ENCODE measurements around the gene MDC1. TPM values are rescaled to one million over a fixed set of nuclear protein-coding genes. Genes with fewer than 3 reads are reported as not detected.
A peak's percentile ranks its signal among the peaks of the same experiment; 100 is the strongest.

Gene MDC1
- total RNA-seq, 4 donors from 2014 or later: 9.8 to 16.7 (median 13.1) TPM

DNA sequence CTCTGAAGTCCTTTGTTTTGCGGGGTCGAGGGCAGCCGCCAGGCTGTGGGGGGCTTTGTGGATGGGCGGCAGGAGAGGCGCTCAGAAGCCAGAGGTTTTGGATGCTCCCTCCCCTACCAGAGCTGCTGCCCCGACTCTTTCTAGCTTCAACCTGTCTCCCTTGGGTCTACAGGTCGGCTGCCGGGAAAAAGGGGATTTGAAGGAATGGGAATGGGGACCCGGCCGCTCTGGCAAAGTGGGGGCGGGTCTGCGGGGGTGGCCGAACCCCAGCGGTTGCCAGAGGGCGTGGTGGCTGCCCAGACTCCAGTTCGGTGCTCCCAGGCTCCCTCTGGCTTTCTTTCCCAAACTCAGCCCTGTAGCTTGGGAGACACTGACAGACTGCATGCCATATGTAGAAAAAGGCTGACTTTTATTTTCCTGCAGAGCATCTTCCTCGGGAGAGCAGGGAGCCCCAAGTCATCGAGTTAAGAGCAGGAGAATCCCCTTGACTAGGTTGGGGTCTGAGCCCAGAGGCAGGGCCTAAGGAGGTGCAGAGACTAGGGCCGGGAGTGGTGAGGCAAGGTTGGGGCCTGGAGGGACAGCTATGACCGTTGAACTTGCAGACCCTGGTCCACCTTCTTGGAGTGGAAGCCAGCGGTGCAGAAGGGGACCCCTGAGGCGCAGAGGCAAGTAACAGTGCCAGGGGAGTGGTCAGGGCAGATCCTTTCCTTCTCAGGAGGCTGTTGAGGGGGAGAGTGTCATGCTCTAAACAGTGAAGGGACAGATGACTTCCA lies 29.2 kb downstream of the MDC1 start:
- WGBS, 2 donors (ENCODE audit: low coverage in 1 of 2): 0% methylated on average over 6 of the region's 22 CpGs; no CpG with 5 or more reads in 1 of the 2 donors
- Histone ChIP-seq H3K4me1 (peaks cover 4 to 70% (median 42%) of the 10 kb centered on the region in 3 donors), H3K27ac (peak overlapping the region; percentile 92 to 100 (median 98)), H3K36me3 (no peaks in the 10 kb centered on the region), H3K27me3 (no peaks in the 10 kb centered on the region), H3K9me3 (no peaks in the 10 kb centered on the region), H3K4me3 (peak overlapping the region; percentile 91 to 92)
- no peak for ATAC-seq
- no peak for TF ChIP-seq POLR2A (IDR thresholded peaks at IDR 0.05)
- TF ChIP-seq, protein P1, sequence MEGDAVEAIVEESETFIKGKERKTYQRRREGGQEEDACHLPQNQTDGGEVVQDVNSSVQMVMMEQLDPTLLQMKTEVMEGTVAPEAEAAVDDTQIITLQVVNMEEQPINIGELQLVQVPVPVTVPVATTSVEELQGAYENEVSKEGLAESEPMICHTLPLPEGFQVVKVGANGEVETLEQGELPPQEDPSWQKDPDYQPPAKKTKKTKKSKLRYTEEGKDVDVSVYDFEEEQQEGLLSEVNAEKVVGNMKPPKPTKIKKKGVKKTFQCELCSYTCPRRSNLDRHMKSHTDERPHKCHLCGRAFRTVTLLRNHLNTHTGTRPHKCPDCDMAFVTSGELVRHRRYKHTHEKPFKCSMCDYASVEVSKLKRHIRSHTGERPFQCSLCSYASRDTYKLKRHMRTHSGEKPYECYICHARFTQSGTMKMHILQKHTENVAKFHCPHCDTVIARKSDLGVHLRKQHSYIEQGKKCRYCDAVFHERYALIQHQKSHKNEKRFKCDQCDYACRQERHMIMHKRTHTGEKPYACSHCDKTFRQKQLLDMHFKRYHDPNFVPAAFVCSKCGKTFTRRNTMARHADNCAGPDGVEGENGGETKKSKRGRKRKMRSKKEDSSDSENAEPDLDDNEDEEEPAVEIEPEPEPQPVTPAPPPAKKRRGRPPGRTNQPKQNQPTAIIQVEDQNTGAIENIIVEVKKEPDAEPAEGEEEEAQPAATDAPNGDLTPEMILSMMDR (IDR thresholded peaks at IDR 0.05): peak in 1 of 4 experiments; percentile 64

DNA sequence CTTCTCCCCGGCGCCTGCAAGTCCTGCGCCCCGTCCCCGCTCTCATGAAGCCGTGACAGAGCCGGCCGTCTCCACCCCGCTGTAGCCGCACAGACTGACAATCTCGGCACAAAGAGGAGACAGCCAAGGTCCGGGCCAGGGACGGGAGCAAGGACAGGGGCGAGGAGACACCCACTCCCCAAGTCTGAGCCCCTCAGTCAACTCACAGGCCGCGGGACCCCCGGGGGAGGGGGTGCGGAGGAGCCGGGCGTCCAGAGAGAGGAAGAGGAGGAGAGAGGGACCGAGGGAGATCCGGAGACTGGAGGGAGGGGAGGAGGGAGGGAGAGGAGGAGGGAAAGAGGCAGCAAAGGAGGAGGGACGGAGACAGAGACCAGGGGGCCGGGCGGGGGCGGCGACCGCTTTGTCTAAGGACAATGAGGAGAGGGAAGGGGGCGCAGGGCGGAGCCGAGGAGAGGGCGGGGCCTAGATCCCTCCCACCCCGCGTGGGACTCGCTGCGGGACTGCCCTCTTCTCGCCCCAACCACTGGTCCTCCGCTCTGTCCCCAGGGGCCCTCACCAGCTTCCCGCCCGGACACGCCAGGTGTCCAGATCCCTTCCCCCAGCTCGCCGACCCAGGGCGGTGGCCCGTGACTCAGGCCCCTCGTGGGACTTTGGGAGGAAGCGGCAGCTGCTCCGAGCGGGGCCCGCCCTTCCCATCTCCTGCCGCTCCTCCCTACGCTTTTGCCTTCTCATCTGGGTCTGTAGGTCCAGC lies 30.0 kb downstream of the MDC1 start:
- 0% methylated on average over 6 to 8 of the region's 52 CpGs for WGBS, 2 donors (ENCODE audit: low coverage in 1 of 2)
- Histone ChIP-seq H3K27ac (peak overlapping the region; percentile 92 to 100 (median 98)), H3K36me3 (no peaks in the 10 kb centered on the region), H3K4me1 (peaks cover 4 to 78% (median 48%) of the 10 kb centered on the region in 3 donors), H3K4me3 (peak overlapping the region; percentile 91 to 92), H3K9me3 (no peaks in the 10 kb centered on the region), H3K27me3 (no peaks in the 10 kb centered on the region)
- ATAC-seq: peak; percentile 78
- TF ChIP-seq, protein P1 (IDR thresholded peaks at IDR 0.05): no peak
- TF ChIP-seq POLR2AphosphoS5 (IDR thresholded peaks at IDR 0.05) (peak; percentile 97), POLR2A (IDR thresholded peaks at IDR 0.05) (peak; percentile 35 to 43)

DNA sequence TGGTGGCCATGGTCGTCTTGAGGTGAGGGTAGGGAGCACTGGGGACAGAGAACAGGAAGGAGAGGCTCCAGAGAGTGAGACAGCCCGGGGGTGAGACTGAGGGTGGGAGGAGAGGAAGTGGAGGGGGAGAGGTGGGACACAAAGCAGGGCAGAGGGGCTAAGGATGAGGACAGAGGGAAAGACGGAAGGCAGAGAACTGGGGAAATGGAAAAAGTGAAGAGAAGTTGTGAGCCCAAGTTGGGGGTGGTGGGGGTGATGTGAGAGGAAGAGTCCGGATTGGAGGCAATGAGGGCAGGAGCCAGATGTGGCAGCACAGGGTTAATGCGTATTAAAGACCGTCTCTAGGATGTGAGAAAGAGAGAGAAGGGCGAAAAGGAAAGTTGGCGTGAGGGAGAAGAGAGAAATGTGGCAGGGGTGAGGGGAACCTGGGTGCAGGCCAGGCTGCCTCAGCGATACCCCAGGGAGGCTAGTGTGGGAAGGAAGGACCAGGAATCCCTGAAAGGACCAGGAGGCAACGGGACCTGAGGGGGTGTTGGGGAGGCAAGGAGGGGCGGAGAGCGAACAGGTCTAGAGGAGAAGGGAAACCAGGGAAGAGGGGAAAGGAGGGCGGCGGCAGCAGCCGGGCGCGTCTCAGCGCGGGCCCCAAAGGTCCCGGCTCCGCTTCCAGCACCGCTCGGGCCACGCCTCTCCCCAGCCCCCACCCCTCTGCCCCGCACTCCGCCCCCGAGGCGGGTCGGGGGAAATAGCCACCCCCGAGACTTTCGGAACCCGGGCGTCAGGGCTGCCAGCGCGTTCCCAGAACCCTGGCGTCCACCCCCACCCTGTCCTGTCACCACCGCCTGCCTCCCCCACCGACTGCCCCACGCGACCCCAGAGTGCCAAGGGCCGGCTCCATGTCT lies 30.8 kb downstream of the MDC1 start, which contains the start of gene PPP1R18:
TSS of gene PPP1R18 (minus strand) at position 637 of the 899 bp plus-strand sequence. CDS start at position 10, 627 bp downstream.
- peak within 1 kb of the TSS; percentile 92 to 100 (median 98) for H3K27ac ChIP-seq
- H3K9me3 ChIP-seq: no peaks in the 10 kb centered on the region
- no peaks in the 10 kb centered on the region for H3K27me3 ChIP-seq
- TF ChIP-seq POLR2A (IDR thresholded peaks at IDR 0.05): peak in 1 of 2 donors; percentile 42
- no peak for TF ChIP-seq EP300 (IDR thresholded peaks at IDR 0.05)
- peak; percentile 74 for TF ChIP-seq POLR2AphosphoS5 (IDR thresholded peaks at IDR 0.05)
- peak; percentile 43 for ATAC-seq
- H3K36me3 ChIP-seq: no peaks in the 10 kb centered on the region
- peak within 1 kb of the TSS; percentile 91 to 92 for H3K4me3 ChIP-seq
- peaks cover 4 to 81% (median 48%) of the 10 kb centered on the region in 3 donors for H3K4me1 ChIP-seq
- 0 to 2% methylated on average over 8 to 11 of the region's 41 CpGs for WGBS, 2 donors (ENCODE audit: low coverage in 1 of 2)

DNA sequence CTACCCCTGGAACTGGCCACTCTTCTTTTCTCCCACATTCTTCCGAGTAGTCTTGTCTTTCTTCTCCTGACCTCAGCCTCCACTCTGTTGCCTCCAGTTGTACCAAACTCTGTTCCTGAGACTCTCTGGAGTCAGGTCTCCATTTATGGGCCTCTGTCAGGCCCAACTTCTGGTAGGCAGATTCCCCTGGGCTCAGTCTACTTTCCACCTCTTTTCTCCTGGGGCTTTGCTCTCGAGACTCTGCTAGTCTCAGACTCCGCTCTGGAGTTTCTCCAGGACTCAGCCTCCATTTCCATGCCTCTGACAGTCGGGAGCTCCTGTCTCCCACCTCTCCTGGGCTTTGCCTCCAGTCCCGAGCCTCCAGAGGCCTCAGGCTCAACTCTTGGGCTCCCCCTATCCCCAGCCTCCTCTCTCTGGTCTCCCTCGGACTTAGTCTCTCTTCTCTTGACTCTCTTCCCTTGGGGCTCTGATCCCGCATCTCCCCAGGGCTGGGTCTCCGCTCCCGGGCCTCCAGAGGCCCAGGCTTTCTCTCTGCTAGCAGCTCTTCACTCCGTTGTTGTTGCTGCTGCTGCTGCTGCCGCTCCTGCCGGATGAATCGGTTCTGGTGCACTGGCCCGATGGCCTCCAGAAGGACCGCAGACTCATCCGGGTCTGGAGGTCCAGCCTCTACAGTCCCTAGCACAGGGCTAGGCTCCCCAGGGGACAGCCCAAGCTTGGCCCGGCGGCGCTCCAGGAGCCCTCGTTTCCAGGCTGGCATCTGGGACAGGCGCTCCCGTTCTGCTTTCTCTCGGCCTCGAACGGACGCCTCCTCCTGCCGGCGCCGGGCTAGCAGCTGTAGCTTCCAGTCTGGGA lies 31.7 kb downstream of the MDC1 start:
- WGBS, 2 donors (ENCODE audit: low coverage in 1 of 2): 3 to 10% methylated on average over 6 to 9 of the region's 29 CpGs
- Histone ChIP-seq H3K4me3 (peak overlapping the region; percentile 91 to 92), H3K27ac (peak overlapping the region; percentile 92 to 100 (median 98)), H3K9me3 (no peaks in the 10 kb centered on the region), H3K4me1 (peaks cover 4 to 85% (median 55%) of the 10 kb centered on the region in 3 donors), H3K36me3 (peaks cover 0 to 6% of the 10 kb centered on the region in 2 donors), H3K27me3 (no peaks in the 10 kb centered on the region)
- TF ChIP-seq, protein P1 (IDR thresholded peaks at IDR 0.05): peak in 1 of 4 experiments; percentile 35
- TF ChIP-seq POLR2AphosphoS5 (IDR thresholded peaks at IDR 0.05): no peak
- TF ChIP-seq EP300 (IDR thresholded peaks at IDR 0.05): no peak
- TF ChIP-seq POLR2A (IDR thresholded peaks at IDR 0.05): no peak
- no peak for ATAC-seq

Measured in gastroesophageal sphincter (tissue), 4 donors.